ENCODE measurements around the gene CCDC88C.
"Not testable (repeated sequence)": the region's sequence is repeated elsewhere in the genome, so short reads cannot be mapped to it uniquely, and the experiment has no call there.

The CCDC88C gene

DNA sequence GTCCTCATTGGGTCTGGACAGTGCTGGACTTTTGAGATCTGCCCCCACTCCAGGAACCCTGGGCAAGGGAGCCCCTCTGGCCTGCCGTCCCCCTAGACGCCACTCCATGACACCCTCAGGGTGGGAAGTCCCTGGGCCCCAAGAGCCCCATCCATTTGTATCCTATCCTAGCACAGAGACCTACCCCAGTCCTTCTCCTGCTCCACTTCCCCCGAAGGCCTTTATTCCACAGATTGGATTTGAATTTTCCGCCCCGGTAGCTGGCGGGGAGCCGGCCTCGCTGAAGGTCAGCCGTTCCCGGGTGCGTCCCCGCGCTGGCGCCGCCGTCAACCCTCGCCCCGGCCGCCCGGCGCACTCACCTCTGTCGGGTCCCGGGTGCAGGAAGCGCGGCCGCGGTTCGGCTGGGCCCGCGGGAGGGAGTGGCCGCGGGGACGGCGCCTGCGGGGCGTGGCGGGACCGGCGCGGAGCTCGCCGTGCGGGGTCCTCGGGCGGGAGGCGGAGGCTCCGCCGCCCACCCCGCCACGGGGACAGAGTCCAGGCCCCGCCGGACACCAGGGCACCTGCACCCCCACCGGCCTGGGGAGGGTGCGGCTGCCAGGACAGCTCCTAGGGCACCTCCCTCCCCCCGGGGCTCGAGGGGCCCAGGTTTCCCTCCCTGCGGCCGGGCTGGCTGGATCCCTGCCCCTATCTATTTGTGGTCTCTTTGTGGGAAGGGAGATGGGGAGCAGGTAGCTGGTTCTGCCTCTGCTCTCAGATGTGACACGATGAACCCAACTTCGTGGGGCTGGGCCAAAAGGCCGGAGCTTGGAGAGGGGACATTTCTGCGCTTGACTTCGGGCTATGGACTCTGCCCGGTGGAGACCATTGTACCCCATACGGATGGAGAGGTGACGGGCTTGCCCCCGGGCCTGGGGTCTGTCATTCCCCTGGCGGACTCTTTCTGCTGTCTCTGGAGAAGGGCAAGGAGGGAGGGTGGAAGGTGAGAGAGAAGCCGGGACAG lies 153.2 kb downstream of the CCDC88C start:
- no peak for DNase-seq

DNA sequence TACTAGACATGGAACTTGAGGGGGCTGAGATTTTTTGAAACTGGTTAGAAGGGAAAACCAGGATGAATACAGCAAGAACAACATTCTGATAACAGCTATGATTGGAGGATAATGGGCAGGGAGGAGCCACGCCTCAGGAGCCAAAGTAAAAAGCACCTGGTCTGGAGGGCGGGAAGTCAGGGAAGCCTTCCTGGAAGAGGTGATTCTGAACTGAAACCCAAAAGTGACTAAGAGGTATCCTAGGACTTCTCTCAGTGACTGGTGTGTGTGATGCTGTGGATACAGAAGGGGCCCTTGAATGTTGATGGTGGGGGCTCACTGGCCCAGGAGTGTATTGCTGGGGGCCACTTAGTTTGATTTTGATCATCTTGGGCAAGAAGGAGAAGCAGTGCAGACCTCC lies 154.3 kb downstream of the CCDC88C start:
- DNase-seq = no peak

DNA sequence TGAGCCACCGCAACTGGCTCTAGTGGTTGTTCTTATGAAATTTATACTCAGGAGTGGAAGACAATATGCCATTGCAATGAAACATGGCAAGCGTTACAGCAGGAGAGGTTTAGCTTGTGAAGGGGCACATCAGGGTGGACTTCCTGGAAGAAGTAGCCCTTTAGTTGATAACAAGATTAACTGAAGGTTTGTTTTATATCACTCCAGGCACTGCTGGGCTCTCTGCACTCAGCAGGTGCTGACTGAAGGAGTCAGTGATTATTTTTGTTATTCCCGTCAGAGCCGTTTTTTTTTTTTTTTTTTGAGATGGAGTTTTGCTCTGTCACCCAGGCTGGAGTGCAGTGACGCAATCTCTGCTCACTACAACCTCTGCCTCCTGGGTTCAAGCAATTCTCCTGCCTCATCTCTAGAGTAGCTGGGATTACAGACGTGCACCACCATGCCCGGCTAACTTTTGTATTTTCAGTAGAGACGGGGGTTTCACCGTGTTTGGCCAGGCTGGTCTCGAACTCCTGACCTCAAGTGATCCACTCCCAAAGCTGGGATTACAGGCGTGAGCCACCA lies 155.6 kb downstream of the CCDC88C start:
- DNase-seq = no peak

DNA sequence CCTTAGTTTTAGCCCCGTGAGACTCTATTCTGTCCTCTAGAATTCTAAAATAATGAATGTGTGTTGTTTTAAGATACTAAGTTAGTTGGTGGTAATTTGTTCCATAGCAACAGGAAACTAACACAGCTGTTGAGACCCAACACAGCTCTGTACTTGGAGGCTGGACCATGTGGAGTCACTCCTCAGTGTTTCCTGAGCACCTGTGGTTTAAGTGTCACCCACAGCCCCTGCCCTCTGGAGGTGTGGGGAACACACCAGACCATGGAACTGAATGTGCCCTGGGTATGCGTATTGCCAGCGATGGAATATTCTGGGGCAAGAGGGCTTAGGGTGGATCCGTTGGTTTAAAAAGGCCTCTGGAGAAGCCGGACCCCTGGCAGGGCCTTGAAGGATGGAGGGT lies 156.5 kb downstream of the CCDC88C start:
- DNase-seq = no peak

DNA sequence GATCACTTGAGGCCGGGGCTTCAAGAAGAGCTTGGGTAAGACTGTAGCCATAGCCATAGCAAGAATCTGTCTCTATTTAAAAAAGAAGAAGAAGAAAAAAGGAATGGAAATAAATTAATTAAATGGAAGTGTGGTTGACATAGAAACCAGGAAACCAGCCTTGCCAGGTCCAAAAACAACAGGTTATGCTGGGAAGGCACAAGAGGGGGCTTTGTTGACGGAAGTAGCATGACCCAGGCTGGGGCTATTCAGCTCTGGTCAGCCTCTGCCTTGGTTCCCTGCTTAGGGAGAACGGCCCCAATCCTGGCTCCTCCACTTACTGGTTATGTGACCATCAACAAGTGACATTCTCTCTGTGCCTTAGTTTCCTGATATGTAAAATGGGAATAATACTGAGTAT lies 158.7 kb downstream of the CCDC88C start:
- DNase-seq = no peak

DNA sequence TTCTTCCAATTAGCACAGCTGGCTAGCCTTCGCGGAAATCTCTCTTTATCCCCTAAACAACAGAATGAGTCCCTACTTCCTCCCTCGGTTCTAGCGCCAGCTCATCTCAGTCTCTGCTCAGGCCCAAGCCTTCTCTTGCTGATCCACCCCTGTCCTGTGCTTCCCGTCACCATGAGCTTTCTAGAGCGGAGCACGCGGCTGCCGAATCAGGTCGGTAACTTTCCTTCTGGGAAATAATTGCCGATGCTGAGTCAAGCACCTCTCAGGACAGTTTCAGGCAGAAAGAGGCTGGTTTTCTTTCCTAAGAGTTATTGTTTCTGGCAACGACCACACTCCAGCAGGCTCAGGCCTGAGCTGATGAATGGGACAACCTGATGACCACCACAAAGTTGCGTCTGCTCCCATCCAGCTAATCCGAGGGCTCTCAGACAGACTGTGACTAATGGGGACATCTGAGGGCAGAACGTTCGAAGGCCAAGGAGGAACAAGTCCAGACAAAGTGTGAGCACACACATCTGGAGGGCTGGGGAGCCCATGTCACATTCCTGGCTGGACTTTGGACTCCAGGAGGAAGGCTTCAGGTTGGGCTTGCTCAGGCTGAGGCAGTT lies 159.5 kb downstream of the CCDC88C start:
- DNase-seq = no peak

DNA sequence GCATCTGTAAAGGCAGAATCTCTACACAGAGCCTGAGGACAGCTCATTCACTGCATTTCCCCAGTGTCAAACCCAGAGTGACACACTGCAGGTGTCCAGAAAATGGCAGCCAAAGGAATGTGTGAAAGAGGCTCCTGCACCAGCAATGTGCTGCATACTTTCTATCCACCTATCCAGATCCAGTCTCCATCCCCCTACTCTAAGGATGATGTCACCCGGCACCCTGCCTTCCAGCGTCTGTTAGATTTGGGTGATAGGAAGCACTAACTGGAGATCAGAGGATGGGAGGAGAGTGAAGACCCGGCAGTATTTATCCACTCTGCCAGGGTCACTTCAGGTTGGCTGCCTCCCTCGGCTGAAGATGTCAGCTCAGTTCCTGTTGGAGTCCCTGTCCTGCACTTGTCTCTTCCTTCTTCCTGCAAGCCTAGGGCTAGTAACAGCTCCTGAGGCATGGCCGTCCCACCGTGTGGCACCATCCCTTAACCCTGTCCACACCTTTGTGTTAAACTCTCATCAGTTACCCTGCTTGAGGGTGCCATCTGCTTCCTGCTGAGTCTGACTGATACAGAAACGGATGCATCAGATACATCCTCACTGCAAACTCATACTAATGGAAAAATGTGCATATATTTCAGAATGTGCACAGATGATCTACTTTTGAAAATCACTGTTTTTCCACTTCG lies 160.2 kb downstream of the CCDC88C start:
- peak; percentile 37 for DNase-seq

DNA sequence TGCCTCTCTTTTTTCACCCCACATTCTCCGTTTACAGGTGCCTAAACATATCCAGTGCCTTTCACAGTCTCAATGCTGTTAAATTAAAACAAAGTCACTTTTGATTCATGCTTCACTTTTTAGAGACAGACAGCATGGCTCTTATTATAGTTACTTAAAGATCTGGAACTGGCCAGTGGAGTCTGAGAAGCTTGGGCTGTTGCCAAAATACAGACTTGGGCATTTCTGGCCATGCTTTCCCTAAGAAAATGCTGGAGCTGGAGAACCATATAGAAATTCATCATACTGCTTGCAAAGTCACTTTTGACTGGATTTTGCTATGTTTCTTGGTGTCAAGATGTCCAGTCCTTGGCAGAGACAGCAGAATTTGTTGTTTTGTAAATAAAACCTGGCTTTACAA lies 161.0 kb downstream of the CCDC88C start:
- DNase-seq = no peak

DNA sequence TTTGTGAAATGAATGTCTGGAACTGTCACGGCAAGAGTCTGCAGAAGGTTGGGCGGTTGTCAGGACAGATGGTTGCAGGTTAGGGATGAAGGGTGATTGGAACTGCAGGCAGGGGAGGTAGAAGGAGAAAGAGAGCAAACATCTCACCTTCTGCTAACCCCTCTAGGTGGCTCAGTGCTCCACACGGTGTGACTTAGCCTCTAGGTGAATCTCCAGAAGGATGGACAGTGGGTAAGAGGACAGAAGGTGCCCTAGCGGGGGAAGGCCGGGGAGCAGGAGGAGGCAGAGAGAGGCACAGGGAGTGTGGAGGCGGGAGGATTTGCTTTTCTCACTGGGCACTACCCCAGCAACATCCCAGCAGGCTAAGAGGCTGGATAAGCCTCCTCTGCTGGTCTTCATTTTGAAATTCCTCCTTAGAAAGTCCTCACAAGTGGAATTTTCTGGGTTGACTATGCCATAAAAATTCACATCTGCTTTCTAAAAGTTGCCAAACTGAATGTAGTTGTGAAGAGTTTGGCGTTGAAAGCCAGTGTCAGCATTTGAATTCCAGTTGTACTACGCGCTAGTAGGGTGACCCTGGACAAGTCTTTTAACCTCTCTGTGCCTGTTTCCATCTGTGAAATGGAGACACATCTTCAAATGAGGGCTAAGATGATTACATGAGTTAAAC lies 162.5 kb downstream of the CCDC88C start:
- peak; percentile 42 for DNase-seq

DNA sequence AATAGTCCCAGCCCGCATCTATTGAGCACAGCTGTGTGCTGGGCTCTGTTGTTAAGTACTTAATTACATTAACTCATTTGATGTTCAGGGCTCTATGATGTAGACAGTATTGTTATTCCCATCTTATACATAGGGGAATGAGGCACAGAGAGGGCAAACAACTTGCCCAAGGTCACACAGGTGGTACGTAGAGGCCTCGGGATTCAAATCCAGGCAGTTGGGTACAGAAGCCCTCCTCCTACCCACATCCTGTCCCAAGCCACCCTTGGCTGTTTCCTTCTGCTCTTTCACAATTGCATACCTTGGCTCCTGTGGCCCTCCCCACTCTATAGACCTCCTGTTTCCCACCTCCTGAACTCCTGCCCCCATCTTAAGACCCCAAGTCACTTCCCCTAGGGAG lies 163.2 kb downstream of the CCDC88C start:
- peak; percentile 80 for DNase-seq

DNA sequence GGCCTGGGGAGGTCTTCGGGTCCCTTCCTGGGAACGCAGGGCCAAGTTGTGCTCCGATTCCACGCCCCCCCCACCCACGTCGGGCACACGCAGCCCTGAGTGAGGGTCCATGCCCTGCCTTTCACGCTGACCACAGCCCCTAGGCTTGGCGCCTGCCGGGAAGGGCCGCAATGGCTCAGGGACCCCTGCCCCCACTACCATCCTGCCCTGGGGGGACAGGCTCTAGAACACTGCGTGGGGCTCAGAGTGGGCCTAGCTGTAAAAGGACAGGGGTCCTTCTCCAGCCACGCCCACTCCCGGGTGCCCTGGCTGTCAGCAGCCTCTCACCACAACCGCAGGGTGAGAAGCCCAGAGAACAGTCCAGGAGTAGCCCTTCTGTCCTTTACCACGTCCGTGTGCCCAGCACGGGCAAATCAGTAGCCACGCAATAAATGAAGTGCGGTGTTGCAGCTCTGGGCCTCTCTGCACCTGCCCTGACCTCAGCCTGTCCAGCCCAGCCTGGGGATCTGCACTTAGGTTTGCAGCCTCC lies 163.8 kb downstream of the CCDC88C start:
- no peak for DNase-seq

DNA sequence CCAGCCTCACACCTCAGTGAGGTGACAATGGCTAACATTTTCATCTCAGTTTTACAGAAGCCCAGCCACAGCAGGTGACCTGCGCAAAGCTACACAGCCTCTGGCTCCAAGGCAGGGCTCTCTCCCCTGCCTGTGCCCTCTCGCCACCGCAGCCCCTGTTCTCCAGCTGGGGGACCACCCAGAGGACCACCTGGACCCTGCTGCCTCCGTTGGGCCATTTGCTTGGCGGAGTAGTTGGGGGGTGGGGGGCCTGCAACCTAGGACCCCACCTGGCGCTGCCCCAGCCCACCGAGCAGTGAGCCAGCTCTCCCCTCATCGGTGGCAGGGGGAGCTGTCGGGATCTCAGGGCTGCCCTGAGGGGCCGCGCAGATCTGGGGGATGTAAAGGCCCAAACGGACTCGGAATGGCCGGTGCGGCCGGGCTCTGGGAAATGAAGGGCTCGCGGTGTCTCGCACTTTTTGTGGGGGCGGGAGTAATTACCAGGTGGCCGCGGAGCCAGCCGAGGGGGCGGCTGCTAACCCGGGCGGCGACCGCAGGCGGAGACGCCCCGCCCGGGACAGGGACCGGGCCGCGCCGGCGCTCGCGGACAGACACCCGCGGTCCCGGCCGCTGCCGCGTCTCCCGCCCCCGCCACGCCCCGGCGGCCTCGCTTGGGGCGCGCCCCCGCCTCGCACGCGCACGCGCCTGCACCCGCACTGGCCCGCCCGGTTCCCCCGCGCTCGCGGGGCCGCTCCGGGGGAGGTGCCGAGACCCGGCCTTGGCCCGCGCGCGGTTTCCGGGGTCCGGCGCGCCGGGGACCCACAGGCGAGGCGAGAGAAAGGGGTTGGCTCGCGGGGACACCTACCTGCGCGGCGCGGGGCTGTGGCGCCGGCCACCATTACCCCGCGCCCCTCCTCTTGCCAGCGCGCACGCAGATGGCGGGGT lies 164.5 kb downstream of the CCDC88C start:
- peak; percentile 41 for DNase-seq

DNA sequence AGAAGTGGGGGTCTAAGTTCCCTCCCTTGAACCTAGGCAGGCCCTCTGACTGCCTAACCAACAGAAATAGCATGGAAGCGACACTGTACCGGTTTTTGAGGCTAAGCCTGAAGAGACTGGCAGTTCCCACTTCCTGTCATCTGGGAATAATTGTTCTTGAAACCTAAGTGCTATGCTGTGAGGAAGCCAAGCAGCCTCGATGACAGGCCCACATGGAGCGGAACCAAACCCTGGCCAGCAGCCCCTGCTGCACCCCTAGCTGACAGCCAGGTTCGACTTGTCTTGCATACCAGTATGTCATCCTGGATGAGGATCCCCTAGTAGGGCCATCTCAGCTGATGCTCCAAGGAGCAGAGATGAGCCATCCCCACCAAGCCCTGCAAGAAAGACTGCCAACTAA lies 166.7 kb downstream of the CCDC88C start:
- no peak for DNase-seq

DNA sequence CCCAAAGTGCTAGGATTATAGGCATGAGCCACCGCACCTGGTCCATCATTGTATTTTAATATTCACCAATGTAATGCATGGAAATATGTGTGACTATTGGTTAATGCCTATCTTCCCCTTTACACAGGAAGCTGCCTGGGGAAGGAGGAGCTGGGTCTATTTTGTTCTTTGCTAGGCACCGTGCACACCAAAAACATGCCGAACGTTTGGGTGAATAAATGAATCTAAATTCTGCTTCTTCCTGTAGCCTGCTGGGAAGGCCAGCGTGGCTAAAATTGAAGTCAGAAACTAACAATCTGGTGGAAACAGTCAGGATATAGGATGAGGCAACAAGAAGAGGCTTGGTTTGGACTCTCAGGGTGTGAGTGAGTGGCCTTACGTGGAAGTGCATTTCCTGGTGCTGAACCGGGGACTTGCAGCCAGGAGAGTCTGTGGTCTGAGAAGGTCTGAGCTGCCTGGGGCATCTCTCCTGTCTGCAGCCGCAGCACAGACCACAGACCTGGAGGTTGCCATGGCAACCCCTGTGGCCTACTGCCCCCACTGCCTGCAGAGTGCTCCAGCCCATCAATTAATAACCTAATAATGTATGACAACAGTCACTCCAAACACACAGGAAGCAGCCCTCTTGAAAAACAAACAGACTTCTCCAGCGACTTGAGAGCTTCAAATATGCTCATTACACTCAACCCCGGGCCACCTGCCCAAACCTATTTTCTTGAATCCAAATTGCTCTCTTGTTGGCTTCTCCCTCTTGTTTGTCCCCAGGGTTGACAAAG lies 167.6 kb downstream of the CCDC88C start:
- DNase-seq = peak; percentile 27

DNA sequence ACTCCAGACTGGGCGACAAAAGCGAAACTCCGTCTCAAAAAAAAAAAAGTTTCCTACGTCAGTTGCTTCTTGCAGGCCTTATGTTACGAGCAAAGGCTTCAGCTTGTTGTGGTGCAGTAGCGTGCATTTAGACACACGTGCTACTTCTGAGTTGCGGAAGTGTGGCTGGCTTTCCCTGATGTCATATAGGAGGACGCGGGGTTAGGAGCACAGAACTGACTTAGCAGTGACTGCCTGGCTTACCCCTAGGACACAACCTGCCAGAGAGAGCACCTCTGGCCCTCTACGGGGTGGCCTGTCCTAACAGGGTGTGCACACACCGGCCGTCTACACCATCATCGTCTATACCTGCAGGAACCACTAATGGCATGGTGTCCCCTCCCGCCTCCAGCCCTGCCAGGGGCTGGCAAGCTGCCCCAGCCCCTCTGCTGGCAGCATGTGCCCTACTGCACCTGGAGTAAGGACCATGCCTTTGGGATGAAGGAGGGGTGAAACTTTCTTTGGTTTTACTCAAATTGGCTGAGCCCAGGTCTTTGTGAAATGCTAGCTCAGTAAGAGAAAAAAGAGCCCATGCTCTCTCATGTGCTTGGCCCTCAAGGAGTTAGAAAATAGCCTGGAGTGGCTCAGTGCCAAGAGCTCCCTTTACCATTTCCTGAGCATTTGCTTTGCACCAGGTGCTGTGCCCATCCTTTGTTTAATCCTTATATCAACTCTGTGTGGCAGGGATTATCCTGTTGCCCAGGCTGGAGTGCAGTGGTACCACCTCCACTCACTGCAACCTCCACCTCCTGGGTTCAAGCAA lies 171.4 kb downstream of the CCDC88C start:
- DNase-seq = no peak

DNA sequence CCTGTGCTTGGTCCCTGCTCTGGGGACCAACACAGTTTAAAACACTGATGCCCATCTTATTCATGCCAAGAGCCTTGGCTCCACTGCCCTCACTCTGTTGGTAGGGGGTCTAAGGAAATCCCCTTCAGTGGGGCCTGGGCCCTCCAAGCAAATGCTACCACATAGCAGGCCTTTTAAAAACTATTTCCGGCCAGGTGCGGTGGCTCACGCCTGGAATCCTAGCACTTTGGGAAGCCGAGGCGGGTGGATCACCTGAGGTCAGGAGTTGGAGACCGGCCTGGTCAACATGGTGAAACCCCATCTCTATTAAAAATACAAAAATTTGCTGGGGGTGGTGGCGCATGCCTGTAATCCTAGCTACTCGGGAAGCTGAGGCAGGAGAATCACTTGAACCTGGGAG lies 172.0 kb downstream of the CCDC88C start:
- not testable (repeated sequence) for DNase-seq

DNA sequence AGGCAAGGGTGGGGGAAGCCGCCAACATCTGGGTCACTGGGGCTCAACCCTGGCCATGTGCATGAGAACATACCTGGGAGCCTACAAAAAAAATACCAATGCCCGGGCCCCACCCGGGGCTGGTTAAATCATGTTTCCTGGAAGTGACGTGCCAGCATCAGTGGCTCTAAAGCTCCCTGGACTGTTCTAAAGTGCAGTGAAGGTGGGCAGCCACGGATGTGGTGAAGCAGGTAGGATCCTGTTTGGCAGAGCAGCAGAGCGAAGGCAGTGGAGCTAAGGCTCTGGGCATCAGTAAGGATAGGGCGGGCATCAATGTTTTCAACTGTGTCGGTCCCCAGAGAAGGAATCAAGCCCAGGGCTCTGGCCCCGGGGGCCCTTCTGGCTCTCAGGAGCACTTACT lies 172.6 kb downstream of the CCDC88C start:
- DNase-seq = no peak

DNA sequence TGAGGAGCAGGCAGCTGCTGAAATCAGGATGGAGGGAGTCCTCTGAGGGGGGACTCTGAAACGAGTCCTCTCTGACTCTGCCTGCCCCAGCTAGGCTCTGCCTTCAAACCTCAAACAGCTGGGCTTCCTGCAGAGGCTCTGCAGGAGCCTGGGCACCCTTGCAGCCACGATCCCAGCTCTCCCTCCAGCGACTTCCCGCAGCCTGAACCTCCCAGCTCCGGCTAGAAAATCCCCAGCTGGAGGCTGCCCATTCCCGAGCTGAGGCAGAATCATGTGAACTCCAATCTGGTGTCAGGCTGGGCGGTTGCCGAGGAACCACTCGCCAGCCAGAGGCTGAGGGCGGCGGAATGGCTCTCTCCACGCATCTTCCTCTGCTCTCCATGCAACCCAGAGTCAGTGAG lies 173.1 kb downstream of the CCDC88C start, which contains the start of gene GPR68:
Gene GPR68, minus strand, starts transcription at position 204 of the 401 bp plus-strand sequence. CDS start 9,654 bp downstream, outside the sequence.
- peak; percentile 74 for DNase-seq

DNA sequence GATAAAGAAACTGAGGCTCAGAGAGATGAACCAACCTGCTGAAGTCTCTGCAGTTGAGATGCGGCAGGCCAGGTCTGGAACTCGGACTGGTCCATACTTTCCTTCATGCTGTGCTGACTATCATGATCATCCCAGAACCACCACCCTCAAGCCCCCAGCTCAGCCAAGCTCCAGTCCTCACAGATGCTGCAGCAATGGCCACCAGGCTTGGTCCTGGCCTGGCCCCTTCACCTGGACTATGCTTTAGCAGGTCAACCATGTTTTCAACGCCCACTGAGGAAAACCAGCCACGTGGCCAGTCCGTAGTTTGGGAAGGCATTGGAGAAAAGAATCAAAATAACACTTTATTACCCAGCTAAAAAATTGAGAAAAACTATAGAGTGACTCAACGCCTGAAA lies 174.5 kb downstream of the CCDC88C start:
- DNase-seq = no peak

DNA sequence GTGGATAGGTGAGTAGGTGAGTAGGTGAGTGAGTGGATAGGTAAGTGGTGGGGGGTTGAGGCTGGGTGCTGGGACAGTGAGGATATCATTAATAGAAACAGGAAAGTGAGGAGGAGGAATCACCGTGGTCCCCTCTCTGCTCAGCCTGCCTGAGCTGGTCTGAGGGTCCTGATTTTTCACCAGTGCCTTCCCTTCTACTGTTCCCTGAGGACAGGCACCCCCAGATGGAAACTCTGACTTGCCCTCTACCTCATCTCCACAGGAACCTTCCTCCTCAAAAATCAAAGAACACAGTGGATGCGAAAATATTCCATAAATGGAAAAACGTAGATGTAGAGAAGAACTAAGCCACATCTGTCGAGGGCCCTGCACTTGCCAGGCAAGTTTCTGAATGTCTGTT lies 175.0 kb downstream of the CCDC88C start:
- DNase-seq = no peak

Measured in NCI-H82 (cell line).